Measurements from ENCODE around the gene AFAP1L2.

AFAP1L2 gene

DNA sequence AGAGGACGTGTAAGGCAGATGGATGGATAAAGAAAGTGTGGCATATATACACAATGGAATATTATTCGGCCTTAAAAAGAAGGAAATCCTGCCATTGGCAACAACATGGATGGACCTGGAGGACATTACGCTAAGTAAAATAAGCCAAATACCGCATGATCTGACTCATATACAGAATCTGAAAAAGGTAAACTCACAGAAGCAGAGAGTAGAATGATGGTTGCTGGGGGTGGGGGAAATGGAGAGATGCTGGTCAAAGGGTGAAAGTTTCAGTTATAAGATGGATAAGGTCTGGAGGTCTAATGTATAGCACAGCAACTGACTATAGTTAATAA, 36.3 kb downstream of the AFAP1L2 start:
- Histone ChIP-seq H3K9ac (ENCODE audit: low read depth, low read length, poor library complexity, severe bottlenecking) (no peak overlapping the region), H3K27me3 (ENCODE audit: insufficient read depth, low read length, poor library complexity, severe bottlenecking) (no peaks in the 10 kb centered on the region), H3K4me2 (ENCODE audit: low read depth, low read length, poor library complexity, severe bottlenecking) (no peak overlapping the region), H3K9me2 (replicated peaks; ENCODE audit: low read depth, low read length) (no peaks in the 10 kb centered on the region), H3K9me3 (ENCODE audit: insufficient read depth, low read depth, low read length) (no peaks in the 10 kb centered on the region), H3K79me2 (ENCODE audit: insufficient read depth, low read length) (no peaks in the 10 kb centered on the region), H3K36me3 (ENCODE audit: insufficient read depth, low read length) (no peaks in the 10 kb centered on the region), H3K4me1 (ENCODE audit: insufficient read depth, low read length, poor library complexity, severe bottlenecking) (peaks cover 29% of the 10 kb centered on the region), H3K4me3 (ENCODE audit: low read length, poor library complexity, severe bottlenecking) (no peak overlapping the region), H2AFZ (ENCODE audit: low read length) (no peak overlapping the region), H4K20me1 (ENCODE audit: insufficient read depth, low read length, poor library complexity, severe bottlenecking) (no peaks in the 10 kb centered on the region), H3F3A (ENCODE audit: low read depth) (no peaks in the 10 kb centered on the region)
- TF ChIP-seq, protein P1, sequence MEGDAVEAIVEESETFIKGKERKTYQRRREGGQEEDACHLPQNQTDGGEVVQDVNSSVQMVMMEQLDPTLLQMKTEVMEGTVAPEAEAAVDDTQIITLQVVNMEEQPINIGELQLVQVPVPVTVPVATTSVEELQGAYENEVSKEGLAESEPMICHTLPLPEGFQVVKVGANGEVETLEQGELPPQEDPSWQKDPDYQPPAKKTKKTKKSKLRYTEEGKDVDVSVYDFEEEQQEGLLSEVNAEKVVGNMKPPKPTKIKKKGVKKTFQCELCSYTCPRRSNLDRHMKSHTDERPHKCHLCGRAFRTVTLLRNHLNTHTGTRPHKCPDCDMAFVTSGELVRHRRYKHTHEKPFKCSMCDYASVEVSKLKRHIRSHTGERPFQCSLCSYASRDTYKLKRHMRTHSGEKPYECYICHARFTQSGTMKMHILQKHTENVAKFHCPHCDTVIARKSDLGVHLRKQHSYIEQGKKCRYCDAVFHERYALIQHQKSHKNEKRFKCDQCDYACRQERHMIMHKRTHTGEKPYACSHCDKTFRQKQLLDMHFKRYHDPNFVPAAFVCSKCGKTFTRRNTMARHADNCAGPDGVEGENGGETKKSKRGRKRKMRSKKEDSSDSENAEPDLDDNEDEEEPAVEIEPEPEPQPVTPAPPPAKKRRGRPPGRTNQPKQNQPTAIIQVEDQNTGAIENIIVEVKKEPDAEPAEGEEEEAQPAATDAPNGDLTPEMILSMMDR (conservative IDR thresholded peaks at IDR 0.05; ENCODE audit: low read length) = no peak
- TF ChIP-seq EZH2phosphoT487 (IDR thresholded peaks at IDR 0.05; ENCODE audit: borderline replicate concordance) = no peak

DNA sequence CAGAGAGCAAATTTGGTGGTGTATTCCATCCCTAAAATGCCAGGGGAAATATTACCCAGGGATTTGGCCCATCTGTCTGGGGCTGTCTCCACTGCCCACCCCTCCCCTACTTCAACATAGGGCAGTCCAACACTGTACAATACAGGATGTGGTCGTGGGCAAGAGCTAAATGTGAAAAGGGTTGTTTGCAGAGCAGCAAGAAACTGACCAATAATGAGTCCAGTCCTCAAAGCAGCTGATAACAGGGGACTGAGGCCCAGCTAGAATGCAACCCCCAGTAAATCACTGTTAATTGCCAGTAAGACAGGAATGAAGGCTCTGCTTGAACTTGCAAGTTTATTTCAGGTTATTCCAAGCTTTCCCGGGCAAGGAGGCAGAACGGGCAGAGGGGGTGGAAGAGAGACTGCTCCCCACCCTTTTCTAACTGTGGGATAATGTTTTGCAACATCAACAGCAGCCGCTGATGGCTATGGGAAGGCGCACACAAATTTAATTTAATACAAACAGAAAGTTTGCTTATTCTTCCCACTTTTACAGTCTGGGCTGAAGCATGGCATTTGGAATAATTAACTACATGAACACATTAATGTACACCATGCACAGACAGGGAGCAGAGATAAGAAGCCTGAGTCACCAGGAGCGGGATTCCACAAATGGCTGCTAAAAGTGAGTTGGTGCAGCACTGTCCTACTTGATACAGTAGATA, 36.8 kb downstream of the AFAP1L2 start:
- no peak for TF ChIP-seq EZH2phosphoT487 (IDR thresholded peaks at IDR 0.05; ENCODE audit: borderline replicate concordance)
- TF ChIP-seq, protein P1 (conservative IDR thresholded peaks at IDR 0.05; ENCODE audit: low read length) = no peak
- peak overlapping the region; percentile 1 for H3K9ac ChIP-seq (ENCODE audit: low read depth, low read length, poor library complexity, severe bottlenecking)

GRCh38 chr10:114364726-114365125, 39.6 kb downstream of the AFAP1L2 start:
- Histone ChIP-seq H4K20me1 (ENCODE audit: insufficient read depth, low read length, poor library complexity, severe bottlenecking) (no peaks in the 10 kb centered on the region), H3K9me2 (replicated peaks; ENCODE audit: low read depth, low read length) (no peaks in the 10 kb centered on the region), H3K9me3 (ENCODE audit: insufficient read depth, low read depth, low read length) (no peaks in the 10 kb centered on the region), H3K9ac (ENCODE audit: low read depth, low read length, poor library complexity, severe bottlenecking) (no peak overlapping the region), H3F3A (ENCODE audit: low read depth) (no peaks in the 10 kb centered on the region), H3K79me2 (ENCODE audit: insufficient read depth, low read length) (no peaks in the 10 kb centered on the region), H3K4me3 (ENCODE audit: low read length, poor library complexity, severe bottlenecking) (no peak overlapping the region), H3K4me2 (ENCODE audit: low read depth, low read length, poor library complexity, severe bottlenecking) (no peak overlapping the region), H2AFZ (ENCODE audit: low read length) (no peak overlapping the region), H3K4me1 (ENCODE audit: insufficient read depth, low read length, poor library complexity, severe bottlenecking) (peaks cover 23% of the 10 kb centered on the region), H3K27me3 (ENCODE audit: insufficient read depth, low read length, poor library complexity, severe bottlenecking) (no peaks in the 10 kb centered on the region), H3K36me3 (ENCODE audit: insufficient read depth, low read length) (no peaks in the 10 kb centered on the region)
- TF ChIP-seq, protein P1 (conservative IDR thresholded peaks at IDR 0.05; ENCODE audit: low read length) = no peak
- no peak for TF ChIP-seq EZH2phosphoT487 (IDR thresholded peaks at IDR 0.05; ENCODE audit: borderline replicate concordance)

More for the DNA sequence above, 36.8 kb downstream of the AFAP1L2 start:
- H3K4me1 ChIP-seq (ENCODE audit: insufficient read depth, low read length, poor library complexity, severe bottlenecking) = peaks cover 29% of the 10 kb centered on the region
- H3K9me3 ChIP-seq (ENCODE audit: insufficient read depth, low read depth, low read length) = no peaks in the 10 kb centered on the region
- peak overlapping the region; percentile 40 for H3K4me2 ChIP-seq (ENCODE audit: low read depth, low read length, poor library complexity, severe bottlenecking)
- no peaks in the 10 kb centered on the region for H3K79me2 ChIP-seq (ENCODE audit: insufficient read depth, low read length)
- no peaks in the 10 kb centered on the region for H4K20me1 ChIP-seq (ENCODE audit: insufficient read depth, low read length, poor library complexity, severe bottlenecking)
- no peak overlapping the region for H2AFZ ChIP-seq (ENCODE audit: low read length)
- H3F3A ChIP-seq (ENCODE audit: low read depth) = no peaks in the 10 kb centered on the region
- H3K9me2 ChIP-seq (replicated peaks; ENCODE audit: low read depth, low read length) = no peaks in the 10 kb centered on the region
- H3K36me3 ChIP-seq (ENCODE audit: insufficient read depth, low read length) = no peaks in the 10 kb centered on the region
- H3K27me3 ChIP-seq (ENCODE audit: insufficient read depth, low read length, poor library complexity, severe bottlenecking) = no peaks in the 10 kb centered on the region
- H3K4me3 ChIP-seq (ENCODE audit: low read length, poor library complexity, severe bottlenecking) = no peak overlapping the region
